ENCODE data around the gene PBX3.

DNA sequence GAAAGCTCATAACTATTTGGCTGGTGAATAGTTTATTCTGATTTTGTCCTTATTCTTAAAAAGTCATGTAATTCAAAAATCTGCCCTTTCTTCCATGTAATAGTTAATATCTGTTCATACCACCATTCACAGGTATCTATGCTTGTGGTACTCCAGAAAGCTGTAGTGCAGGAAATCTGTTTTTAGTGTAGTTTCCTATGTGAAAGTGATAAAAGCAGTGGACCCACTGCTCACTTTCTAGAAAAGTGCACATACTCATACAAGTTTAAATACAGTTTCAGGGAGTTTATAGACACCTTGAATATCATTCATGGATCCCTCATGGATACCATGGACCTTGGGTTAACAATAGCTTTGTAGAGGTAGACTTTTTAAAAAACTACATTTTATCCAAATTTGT is 20.2 kb downstream of the PBX3 start:
- TF ChIP-seq, protein P1, sequence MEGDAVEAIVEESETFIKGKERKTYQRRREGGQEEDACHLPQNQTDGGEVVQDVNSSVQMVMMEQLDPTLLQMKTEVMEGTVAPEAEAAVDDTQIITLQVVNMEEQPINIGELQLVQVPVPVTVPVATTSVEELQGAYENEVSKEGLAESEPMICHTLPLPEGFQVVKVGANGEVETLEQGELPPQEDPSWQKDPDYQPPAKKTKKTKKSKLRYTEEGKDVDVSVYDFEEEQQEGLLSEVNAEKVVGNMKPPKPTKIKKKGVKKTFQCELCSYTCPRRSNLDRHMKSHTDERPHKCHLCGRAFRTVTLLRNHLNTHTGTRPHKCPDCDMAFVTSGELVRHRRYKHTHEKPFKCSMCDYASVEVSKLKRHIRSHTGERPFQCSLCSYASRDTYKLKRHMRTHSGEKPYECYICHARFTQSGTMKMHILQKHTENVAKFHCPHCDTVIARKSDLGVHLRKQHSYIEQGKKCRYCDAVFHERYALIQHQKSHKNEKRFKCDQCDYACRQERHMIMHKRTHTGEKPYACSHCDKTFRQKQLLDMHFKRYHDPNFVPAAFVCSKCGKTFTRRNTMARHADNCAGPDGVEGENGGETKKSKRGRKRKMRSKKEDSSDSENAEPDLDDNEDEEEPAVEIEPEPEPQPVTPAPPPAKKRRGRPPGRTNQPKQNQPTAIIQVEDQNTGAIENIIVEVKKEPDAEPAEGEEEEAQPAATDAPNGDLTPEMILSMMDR (conservative IDR thresholded peaks at IDR 0.05 in 1 of 2, IDR thresholded peaks at IDR 0.05 in 1 of 2; ENCODE audit: extremely low read depth in 1 of 2, insufficient read depth in 1 of 2, low read depth in 1 of 2, low read length in 2 of 2), result no peak
- no peak for TF ChIP-seq EZH2 (IDR thresholded peaks at IDR 0.05; ENCODE audit: borderline replicate concordance, low read length)
